ENCODE data around the gene MAP3K14. TPM values are rescaled to one million over a fixed set of nuclear protein-coding genes. Genes with fewer than 3 reads are reported as not detected.

MAP3K14 gene
- polyA plus RNA-seq, 1 experiment = 4.9 TPM

- no peak overlapping the region for H3K27ac ChIP-seq (ENCODE audit: low read depth, low read length)
- CTCF ChIA-PET = interaction anchor here (0.5 to 3.3 kb wide), 5 partner anchors 12 to 176 kb away, joined by 3 to 11 read pairs (median 3); partner anchors contain the start of gene ACBD4
Observed at GRCh38 chr17:45241328-45242028, 75.3 kb downstream of the MAP3K14 start.

DNA sequence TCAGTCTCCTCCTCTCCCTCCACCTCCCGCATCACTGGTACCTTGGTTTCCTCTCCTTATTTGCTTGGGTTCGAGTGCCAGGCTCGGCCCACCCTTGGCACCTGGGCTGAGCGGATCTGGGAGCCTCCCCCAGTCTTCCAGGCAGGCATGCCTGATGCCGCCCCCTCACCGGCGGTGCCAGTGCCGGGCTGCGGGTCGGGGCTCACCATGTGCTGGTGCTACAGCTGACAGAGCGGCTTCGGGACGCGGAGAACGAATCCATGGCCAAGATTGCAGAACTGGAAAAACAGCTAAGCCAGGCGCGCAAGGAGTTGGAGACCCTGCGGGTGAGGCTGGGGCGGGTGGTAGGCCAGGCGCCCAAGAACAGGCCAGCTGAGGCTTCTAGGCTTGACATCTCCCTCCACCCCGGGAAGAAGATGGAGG is 75.9 kb downstream of the MAP3K14 start:
- H3K27ac ChIP-seq (ENCODE audit: low read depth, low read length) = no peak overlapping the region
- H3K27me3 ChIP-seq (ENCODE audit: control insufficient read depth, insufficient read depth, low read length) = peaks cover 17% of the 10 kb centered on the region
- H3K9me3 ChIP-seq (ENCODE audit: control insufficient read depth, insufficient read depth, low read length) = no peaks in the 10 kb centered on the region; the same call in 1 of the 2 replicates
- TF ChIP-seq, protein P1, sequence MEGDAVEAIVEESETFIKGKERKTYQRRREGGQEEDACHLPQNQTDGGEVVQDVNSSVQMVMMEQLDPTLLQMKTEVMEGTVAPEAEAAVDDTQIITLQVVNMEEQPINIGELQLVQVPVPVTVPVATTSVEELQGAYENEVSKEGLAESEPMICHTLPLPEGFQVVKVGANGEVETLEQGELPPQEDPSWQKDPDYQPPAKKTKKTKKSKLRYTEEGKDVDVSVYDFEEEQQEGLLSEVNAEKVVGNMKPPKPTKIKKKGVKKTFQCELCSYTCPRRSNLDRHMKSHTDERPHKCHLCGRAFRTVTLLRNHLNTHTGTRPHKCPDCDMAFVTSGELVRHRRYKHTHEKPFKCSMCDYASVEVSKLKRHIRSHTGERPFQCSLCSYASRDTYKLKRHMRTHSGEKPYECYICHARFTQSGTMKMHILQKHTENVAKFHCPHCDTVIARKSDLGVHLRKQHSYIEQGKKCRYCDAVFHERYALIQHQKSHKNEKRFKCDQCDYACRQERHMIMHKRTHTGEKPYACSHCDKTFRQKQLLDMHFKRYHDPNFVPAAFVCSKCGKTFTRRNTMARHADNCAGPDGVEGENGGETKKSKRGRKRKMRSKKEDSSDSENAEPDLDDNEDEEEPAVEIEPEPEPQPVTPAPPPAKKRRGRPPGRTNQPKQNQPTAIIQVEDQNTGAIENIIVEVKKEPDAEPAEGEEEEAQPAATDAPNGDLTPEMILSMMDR (IDR thresholded peaks at IDR 0.05; ENCODE audit: low read depth, low read length) = no peak
- CTCF ChIA-PET = interaction anchor here (0.5 to 3.3 kb wide), 6 partner anchors 11 to 144 kb away, joined by 3 to 11 read pairs (median 3); partner anchors contain the start of gene ACBD4
- DNase-seq (ENCODE audit: low read depth, low spot score) = no peak
- POLR2A ChIA-PET = no interaction called here
- H3K4me3 ChIP-seq (ENCODE audit: low read depth, low read length) = peak overlapping the region; percentile 41; the same call in 1 of the 2 replicates

More at GRCh38 chr17:45241328-45242028, 75.3 kb downstream of the MAP3K14 start:
- H3K9me3 ChIP-seq (ENCODE audit: control insufficient read depth, insufficient read depth, low read length) = no peaks in the 10 kb centered on the region; the same call in 1 of the 2 replicates
- H3K4me3 ChIP-seq (ENCODE audit: low read depth, low read length) = peak overlapping the region; percentile 41
- POLR2A ChIA-PET = no interaction called here
- no peak for DNase-seq (ENCODE audit: low read depth, low spot score)
- H3K27me3 ChIP-seq (ENCODE audit: control insufficient read depth, insufficient read depth, low read length) = peaks cover 14% of the 10 kb centered on the region
- TF ChIP-seq, protein P1 (IDR thresholded peaks at IDR 0.05; ENCODE audit: low read depth, low read length) = no peak

DNA sequence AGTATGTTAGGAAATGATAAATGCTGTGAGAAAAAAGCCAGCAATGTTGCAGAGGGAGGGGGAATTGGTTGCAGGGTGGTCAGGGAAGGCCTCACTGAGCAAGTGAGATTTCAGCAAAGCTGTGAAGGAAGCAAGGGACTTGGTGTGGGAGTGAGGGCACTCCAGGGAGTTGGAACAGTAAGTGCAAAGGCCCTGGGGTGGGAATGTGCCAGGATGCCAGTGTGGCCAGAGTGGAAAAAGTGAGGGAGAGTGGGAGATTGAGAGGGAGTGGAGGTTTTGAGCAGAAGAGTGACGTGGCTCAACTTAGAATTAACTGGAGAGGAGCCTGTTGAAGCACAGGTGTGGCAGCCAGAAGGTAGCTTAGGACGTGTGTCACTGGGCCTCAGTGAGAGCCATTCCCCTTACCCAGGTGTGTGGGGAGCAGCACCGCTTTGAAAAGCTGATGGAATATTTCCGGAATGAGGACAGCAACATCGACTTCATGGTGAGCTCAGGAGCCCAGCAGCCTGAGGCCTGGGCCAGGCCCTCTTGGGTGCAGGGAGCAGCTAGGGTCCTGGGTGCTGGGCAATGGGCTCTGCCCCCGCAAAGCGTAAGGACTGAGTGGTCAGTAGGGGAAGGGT is 78.6 kb downstream of the MAP3K14 start:
- no peak overlapping the region for H3K4me3 ChIP-seq (ENCODE audit: low read depth, low read length)
- ChIA-PET CTCF (interaction anchor here (1.0 to 1.1 kb wide), 2 partner anchors 20 to 103 kb away, joined by 5 to 12 read pairs; partner anchors contain the start of gene ACBD4), POLR2A (no interaction called here)
- H3K9me3 ChIP-seq (ENCODE audit: control insufficient read depth, insufficient read depth, low read length) = no peaks in the 10 kb centered on the region; the same call in 1 of the 2 replicates
- H3K27me3 ChIP-seq (ENCODE audit: control insufficient read depth, insufficient read depth, low read length) = peaks cover 20% of the 10 kb centered on the region
- no peak overlapping the region for H3K27ac ChIP-seq (ENCODE audit: low read depth, low read length)
- TF ChIP-seq, protein P1 (IDR thresholded peaks at IDR 0.05; ENCODE audit: low read depth, low read length) = no peak
- no peak for DNase-seq (ENCODE audit: low read depth, low spot score)

- TF ChIP-seq, protein P1 (IDR thresholded peaks at IDR 0.05; ENCODE audit: low read depth, low read length) = no peak
- Histone ChIP-seq H3K9me3 (ENCODE audit: control insufficient read depth, insufficient read depth, low read length) (no peaks in the 10 kb centered on the region; the same call in 1 of the 2 replicates), H3K27ac (ENCODE audit: low read depth, low read length) (no peak overlapping the region), H3K27me3 (ENCODE audit: control insufficient read depth, insufficient read depth, low read length) (peaks cover 20% of the 10 kb centered on the region), H3K4me3 (ENCODE audit: low read depth, low read length) (no peak overlapping the region)
- ChIA-PET CTCF (interaction anchor here (1.1 kb wide), 1 partner anchor 102 kb away, joined by 5 read pairs; the partner anchor contains the start of gene ACBD4), POLR2A (no interaction called here)
- no peak for DNase-seq (ENCODE audit: low read depth, low spot score)
Observed at GRCh38 chr17:45237686-45238085, 79.1 kb downstream of the MAP3K14 start.

DNA sequence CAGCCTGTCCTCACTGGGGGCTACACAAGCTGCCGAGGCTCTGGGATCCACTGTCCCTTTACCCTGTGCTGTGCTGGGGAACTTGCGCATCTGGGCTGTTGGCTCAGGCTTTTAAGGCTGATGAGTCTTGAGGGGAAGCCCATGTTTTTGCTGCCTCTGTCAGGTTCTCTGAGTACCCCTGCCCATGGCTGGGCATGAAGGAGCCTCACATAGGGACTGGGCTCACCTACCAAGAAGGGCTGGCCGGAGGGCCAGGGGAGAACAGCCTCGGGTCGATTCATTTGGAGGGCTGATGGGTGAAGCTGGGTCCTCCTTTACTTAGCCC is 80.6 kb downstream of the MAP3K14 start:
- POLR2A ChIA-PET = no interaction called here

More for the DNA sequence above, 80.6 kb downstream of the MAP3K14 start:
- TF ChIP-seq, protein P1 (IDR thresholded peaks at IDR 0.05; ENCODE audit: low read depth, low read length) = no peak
- H3K9me3 ChIP-seq (ENCODE audit: control insufficient read depth, insufficient read depth, low read length) = no peaks in the 10 kb centered on the region; the same call in 1 of the 2 replicates
- CTCF ChIA-PET = interaction anchor here (0.9 to 3.0 kb wide), 20 partner anchors 9 to 161 kb away, joined by 3 to 48 read pairs (median 4); partner anchors contain the start of gene ACBD4
- no peak overlapping the region for H3K27ac ChIP-seq (ENCODE audit: low read depth, low read length)
- DNase-seq (ENCODE audit: low read depth, low spot score) = no peak
- no peak overlapping the region for H3K4me3 ChIP-seq (ENCODE audit: low read depth, low read length)
- H3K27me3 ChIP-seq (ENCODE audit: control insufficient read depth, insufficient read depth, low read length) = peaks cover 16% of the 10 kb centered on the region

All from AG04450 (cell line).